ENCODE results near the gene ZP3. TPM values are rescaled to one million over a fixed set of nuclear protein-coding genes. Genes with fewer than 3 reads are reported as not detected.
"Not testable (repeated sequence)": the region's sequence is repeated elsewhere in the genome, so short reads cannot be mapped to it uniquely, and the experiment has no call there.

Gene ZP3
- total RNA-seq, 1 experiment from 2014 or later, result 14.2 TPM

- H3K9me3 ChIP-seq (ENCODE audit: insufficient read depth, low read depth); H3K9me2 ChIP-seq (ENCODE audit: insufficient read depth); H3K4me2 ChIP-seq; POLR2A ChIA-PET (ENCODE audit: unreplicated experiment); intact Hi-C loops (cut with micrococcal nuclease; ENCODE audit: unreplicated experiment); H3K27me3 ChIP-seq (ENCODE audit: insufficient read depth, low read depth); H4K20me1 ChIP-seq (ENCODE audit: insufficient read depth); H3K4me1 ChIP-seq (replicated peaks; ENCODE audit: insufficient read depth); H3F3A ChIP-seq (ENCODE audit: insufficient read depth, low read depth); H3K4me3 ChIP-seq; DNase-seq; CTCF ChIA-PET; BruUV-seq (replicated peaks); H2AFZ ChIP-seq; H3K36me3 ChIP-seq (ENCODE audit: low read depth); H3K27ac ChIP-seq: not testable (repeated sequence)
- peaks cover 20% of the 10 kb centered on the region for H3K79me2 ChIP-seq (ENCODE audit: low read depth)
Measured at GRCh38 chr7:76465950-76466349, 41.2 kb downstream of the ZP3 start.

- H3K4me3 ChIP-seq; H3K36me3 ChIP-seq (ENCODE audit: low read depth); intact Hi-C loops (cut with micrococcal nuclease; ENCODE audit: unreplicated experiment); H3K27me3 ChIP-seq (ENCODE audit: insufficient read depth, low read depth); H2AFZ ChIP-seq; H3K9me3 ChIP-seq (ENCODE audit: insufficient read depth, low read depth); H3K27ac ChIP-seq; H3K4me1 ChIP-seq (replicated peaks; ENCODE audit: insufficient read depth); H3K4me2 ChIP-seq; H3F3A ChIP-seq (ENCODE audit: insufficient read depth, low read depth); CTCF ChIA-PET; H4K20me1 ChIP-seq (ENCODE audit: insufficient read depth); BruUV-seq (replicated peaks); H3K9me2 ChIP-seq (ENCODE audit: insufficient read depth); POLR2A ChIA-PET (ENCODE audit: unreplicated experiment): not testable (repeated sequence)
- H3K79me2 ChIP-seq (ENCODE audit: low read depth), result peaks cover 20% of the 10 kb centered on the region
- DNase-seq, result peak; percentile 34 to 96
Measured at GRCh38 chr7:76467743-76468404, 43.1 kb downstream of the ZP3 start.

GRCh38 chr7:76471556-76472221, 46.9 kb downstream of the ZP3 start:
- H4K20me1 ChIP-seq (ENCODE audit: insufficient read depth); POLR2A ChIA-PET (ENCODE audit: unreplicated experiment); H3K4me1 ChIP-seq (replicated peaks; ENCODE audit: insufficient read depth); H3K4me3 ChIP-seq; BruUV-seq (replicated peaks); H3K27me3 ChIP-seq (ENCODE audit: insufficient read depth, low read depth); H3K36me3 ChIP-seq (ENCODE audit: low read depth); H3K79me2 ChIP-seq (ENCODE audit: low read depth); H3K4me2 ChIP-seq; intact Hi-C loops (cut with micrococcal nuclease; ENCODE audit: unreplicated experiment); H2AFZ ChIP-seq; H3K9me2 ChIP-seq (ENCODE audit: insufficient read depth); DNase-seq; CTCF ChIA-PET; H3F3A ChIP-seq (ENCODE audit: insufficient read depth, low read depth); H3K9me3 ChIP-seq (ENCODE audit: insufficient read depth, low read depth); H3K27ac ChIP-seq: not testable (repeated sequence)

- H4K20me1 ChIP-seq (ENCODE audit: insufficient read depth); BruUV-seq (replicated peaks); H3K4me3 ChIP-seq; DNase-seq; H3K4me2 ChIP-seq; H3F3A ChIP-seq (ENCODE audit: insufficient read depth, low read depth); H3K36me3 ChIP-seq (ENCODE audit: low read depth); H3K9me2 ChIP-seq (ENCODE audit: insufficient read depth); H3K4me1 ChIP-seq (replicated peaks; ENCODE audit: insufficient read depth); H3K9me3 ChIP-seq (ENCODE audit: insufficient read depth, low read depth); H3K27ac ChIP-seq; H3K27me3 ChIP-seq (ENCODE audit: insufficient read depth, low read depth); POLR2A ChIA-PET (ENCODE audit: unreplicated experiment); H2AFZ ChIP-seq; intact Hi-C loops (cut with micrococcal nuclease; ENCODE audit: unreplicated experiment); CTCF ChIA-PET; H3K79me2 ChIP-seq (ENCODE audit: low read depth): not testable (repeated sequence)
Measured at GRCh38 chr7:76473097-76473496, 48.3 kb downstream of the ZP3 start.

DNA sequence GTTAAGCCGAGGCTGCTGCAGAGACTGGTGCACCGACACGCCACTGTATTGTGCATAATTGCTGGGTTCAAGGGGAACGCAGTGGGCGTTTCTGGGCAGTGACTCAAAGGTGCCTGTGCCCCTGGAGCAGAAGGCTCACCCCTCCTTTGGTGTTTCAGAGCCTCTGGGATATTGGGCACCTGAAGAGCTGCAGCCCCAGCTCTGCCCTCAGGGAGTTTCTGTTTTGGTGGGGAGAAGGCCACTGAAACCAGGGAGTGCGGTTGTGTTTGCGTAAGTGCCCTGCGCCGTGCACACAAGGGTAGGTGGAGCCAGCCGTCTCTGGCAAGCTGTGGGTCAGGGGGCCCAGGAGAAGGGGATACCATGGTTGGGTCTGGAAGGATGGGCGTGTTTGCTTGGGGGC, 51.5 kb downstream of the ZP3 start:
- H2AFZ ChIP-seq; H3K79me2 ChIP-seq (ENCODE audit: low read depth); H3K9me2 ChIP-seq (ENCODE audit: insufficient read depth); POLR2A ChIA-PET (ENCODE audit: unreplicated experiment); H3K4me3 ChIP-seq; BruUV-seq (replicated peaks); H3F3A ChIP-seq (ENCODE audit: insufficient read depth, low read depth); intact Hi-C loops (cut with micrococcal nuclease; ENCODE audit: unreplicated experiment); CTCF ChIA-PET; H3K9me3 ChIP-seq (ENCODE audit: insufficient read depth, low read depth); H3K4me1 ChIP-seq (replicated peaks; ENCODE audit: insufficient read depth); DNase-seq; H3K4me2 ChIP-seq; H4K20me1 ChIP-seq (ENCODE audit: insufficient read depth); H3K36me3 ChIP-seq (ENCODE audit: low read depth); H3K27me3 ChIP-seq (ENCODE audit: insufficient read depth, low read depth); H3K27ac ChIP-seq: not testable (repeated sequence)

GRCh38 chr7:76476742-76477474, 52.2 kb downstream of the ZP3 start:
- BruUV-seq (replicated peaks); H3K79me2 ChIP-seq (ENCODE audit: low read depth); H3K27ac ChIP-seq; POLR2A ChIA-PET (ENCODE audit: unreplicated experiment); H3K9me2 ChIP-seq (ENCODE audit: insufficient read depth); H3K27me3 ChIP-seq (ENCODE audit: insufficient read depth, low read depth); H2AFZ ChIP-seq; H3K4me2 ChIP-seq; H3K4me1 ChIP-seq (replicated peaks; ENCODE audit: insufficient read depth); H3K36me3 ChIP-seq (ENCODE audit: low read depth); H4K20me1 ChIP-seq (ENCODE audit: insufficient read depth); H3F3A ChIP-seq (ENCODE audit: insufficient read depth, low read depth); DNase-seq; H3K9me3 ChIP-seq (ENCODE audit: insufficient read depth, low read depth); H3K4me3 ChIP-seq; CTCF ChIA-PET; intact Hi-C loops (cut with micrococcal nuclease; ENCODE audit: unreplicated experiment): not testable (repeated sequence)

DNA sequence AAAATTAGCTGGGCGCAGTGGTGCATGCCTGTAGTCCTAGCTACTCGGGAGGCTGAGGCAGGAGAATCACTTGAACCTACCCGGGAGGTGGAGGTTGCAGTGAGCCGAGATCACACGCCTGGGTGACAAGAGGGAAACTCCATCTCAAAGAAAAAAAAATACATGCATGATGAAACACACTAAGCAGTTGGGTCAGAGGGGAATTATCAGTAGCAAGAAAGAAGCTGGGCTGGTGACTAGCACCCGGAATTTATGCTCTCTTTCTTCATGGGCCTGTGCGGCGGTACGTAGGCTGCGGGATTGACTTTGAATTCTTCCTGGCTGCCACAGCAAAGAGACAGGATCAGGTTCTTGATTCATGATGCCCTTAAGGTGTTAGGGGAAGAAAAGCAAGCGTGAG, 54.9 kb downstream of the ZP3 start:
- POLR2A ChIA-PET (ENCODE audit: unreplicated experiment); H3K79me2 ChIP-seq (ENCODE audit: low read depth); H2AFZ ChIP-seq; intact Hi-C loops (cut with micrococcal nuclease; ENCODE audit: unreplicated experiment); CTCF ChIA-PET; DNase-seq; H3K9me3 ChIP-seq (ENCODE audit: insufficient read depth, low read depth); H3K27me3 ChIP-seq (ENCODE audit: insufficient read depth, low read depth); H4K20me1 ChIP-seq (ENCODE audit: insufficient read depth); H3F3A ChIP-seq (ENCODE audit: insufficient read depth, low read depth); H3K4me3 ChIP-seq; BruUV-seq (replicated peaks); H3K4me1 ChIP-seq (replicated peaks; ENCODE audit: insufficient read depth); H3K4me2 ChIP-seq; H3K36me3 ChIP-seq (ENCODE audit: low read depth); H3K9me2 ChIP-seq (ENCODE audit: insufficient read depth): not testable (repeated sequence)
- H3K27ac ChIP-seq, result peak overlapping the region; percentile 61

All from PC-9 (cell line).